Iris pigment epithelial cell (primary cell): ENCODE measurements around the gene MBD5.

Source experiments
- DNase-seq: peaks from one replicate; pipeline ENCODE4 v3.0.0-alpha.2; 2011; ENCODE audit warnings: low read depth

Gene MBD5

DNA sequence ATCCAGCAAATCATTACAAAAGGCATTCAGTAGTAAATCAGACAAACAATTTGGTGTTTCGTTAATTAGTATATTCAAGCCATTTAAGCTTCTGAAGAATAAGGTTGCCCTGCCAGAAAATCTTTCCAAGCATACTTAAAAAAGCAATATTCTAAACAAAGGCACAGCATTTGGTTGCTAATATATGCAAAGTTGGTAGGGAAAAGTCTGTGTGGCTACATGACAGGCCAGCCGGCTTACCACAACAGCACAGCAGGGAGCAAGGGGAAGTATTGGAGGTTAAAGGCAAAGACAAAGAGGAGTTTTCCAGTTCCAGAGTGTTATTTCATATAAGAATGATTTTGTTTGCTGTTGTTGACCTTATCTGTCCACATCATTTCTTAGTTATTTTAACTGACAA is 282.3 kb downstream of the MBD5 start:
- no peak for DNase-seq

DNA sequence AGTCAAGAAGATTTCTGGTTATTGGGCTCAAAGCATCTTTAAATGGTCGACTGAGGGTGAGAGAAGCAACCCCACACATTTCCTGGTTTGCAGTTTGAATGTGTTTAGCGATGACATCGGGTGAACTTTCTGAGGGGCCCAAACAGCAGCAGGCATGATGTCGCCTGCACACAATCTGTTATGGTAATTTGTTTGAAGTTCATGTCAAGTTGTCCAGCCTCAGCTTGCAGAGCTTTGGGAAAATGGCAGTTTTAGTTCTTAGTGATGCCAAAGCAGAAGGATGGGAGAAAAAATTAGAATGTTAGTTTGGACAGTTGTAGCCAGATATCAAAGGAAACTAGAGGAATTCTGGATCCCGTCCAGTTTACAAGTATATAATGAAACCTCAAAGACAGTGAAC is 284.6 kb downstream of the MBD5 start:
- no peak for DNase-seq

DNA sequence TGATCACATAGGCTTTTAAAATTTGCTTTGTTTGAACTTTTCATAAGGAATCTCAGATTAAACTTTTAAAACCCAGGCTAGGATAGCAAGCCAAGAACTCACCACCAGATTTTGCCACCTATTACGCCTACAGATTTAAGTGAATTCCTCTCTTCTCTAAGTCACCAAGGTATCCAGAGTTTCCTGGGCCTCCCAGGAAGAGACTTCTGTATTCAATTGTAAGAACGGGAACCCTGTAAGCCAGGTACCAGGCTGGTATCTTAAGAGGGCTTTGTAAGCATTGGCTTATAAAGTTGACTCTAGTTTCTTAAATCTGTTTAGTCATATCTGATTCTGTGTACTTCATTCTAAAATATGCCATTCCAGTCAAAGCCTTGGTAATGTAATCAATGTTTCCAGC is 285.1 kb downstream of the MBD5 start:
- no peak for DNase-seq

DNA sequence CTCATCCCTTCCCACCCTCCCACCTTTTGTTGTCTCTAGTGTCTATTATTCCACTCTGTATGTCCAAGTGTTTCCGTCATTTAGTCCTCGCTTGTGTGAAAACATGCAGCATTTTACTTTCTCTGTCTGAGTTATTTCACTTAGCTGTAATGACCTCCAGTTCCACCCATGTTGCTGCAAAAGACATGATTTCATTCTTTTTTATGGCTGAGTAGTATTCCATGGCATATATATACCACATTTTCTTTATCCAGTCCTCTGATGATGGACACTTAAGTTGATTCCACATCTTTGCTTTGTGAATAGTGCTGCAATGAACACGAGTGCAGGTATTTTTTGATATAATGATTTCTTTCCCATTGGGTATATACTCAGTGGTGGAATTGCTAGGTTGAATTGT is 296.7 kb downstream of the MBD5 start:
- no peak for DNase-seq

DNA sequence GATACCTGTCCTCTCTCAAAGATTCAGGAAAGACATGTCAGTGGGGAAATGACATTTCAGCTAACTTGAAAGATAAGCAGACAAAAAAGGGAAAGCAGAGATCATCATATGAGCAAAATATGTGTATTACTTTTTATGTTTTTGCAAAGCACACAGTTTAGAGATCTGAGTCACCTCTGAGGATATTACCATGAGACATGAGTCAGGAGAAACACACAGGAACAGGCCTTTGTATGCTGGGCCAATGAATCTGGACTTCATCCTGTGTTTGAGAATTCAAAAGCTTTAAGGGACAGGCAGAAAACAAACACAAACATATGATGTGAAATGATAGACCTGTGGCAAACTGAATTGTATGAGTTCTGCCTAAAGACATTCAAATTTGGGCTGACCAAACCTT is 317.6 kb downstream of the MBD5 start:
- DNase-seq = peak; percentile 83

DNA sequence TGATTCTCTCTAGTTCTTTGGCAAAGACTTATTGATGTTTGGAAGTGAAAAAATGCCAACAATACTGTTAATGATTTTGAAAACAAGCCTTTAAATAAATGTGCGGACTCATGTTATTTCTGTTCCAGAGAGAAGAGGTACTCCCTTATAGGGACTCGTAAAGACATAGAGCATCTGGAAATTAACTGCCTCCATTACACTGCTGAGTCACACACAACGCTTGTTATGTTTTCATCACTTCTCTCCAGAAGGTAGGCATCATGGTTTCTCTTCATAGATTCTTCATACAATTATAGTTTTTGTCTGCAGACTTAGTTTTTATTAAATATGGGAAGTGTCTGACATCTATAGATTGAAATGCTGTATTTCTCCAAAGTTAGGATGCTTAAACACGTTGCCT is 321.2 kb downstream of the MBD5 start:
- no peak for DNase-seq

DNA sequence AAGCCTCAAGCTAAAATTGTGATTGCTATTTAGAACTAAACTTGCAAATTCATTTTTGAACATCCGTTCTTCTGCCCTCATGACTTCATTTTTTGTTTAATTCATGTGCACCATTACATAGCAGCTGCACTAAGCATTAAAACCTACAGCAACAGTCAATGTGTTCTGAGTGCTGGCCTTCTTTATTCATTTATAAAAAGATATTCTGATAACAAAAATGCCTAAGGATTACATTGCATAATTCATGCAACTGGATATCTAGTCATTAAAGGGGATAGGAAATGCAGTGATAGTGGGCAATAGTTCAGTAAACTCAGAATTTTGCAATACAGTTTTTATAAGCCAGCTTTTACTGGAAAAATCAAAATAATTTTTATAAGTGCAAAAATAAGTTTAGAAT is 329.3 kb downstream of the MBD5 start:
- peak; percentile 52 for DNase-seq

DNA sequence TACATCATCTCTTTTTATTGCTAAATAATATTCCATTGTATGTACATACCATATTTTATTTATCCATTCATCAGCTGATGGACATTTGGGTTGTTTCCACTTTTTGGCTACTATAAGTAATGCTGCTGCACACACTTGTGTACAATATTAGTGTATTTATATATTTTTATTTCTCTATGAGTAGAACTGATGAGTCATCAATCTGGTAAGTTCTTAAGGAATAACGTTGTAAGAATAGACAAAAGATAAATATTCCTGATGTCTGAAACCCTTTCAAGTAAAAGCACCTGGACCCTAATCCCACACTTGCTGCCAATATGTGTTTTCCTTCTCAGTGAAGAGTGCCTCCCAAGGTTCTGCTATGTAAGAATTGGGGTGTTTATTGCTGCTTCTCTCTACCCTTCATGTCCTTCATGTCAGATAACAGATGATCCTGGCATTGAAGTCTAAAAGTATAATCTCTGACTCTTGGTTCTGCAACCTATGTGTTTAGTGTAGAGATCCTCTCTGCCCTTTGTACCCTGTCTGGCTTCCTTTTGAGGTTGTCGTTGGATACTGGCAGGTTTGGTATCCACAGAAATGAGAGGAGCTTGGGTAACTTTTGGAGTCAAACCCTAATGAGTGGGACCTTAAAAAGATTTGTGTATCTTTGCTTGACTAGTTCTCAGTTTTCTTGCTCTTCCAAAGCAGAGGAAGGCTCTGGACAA is 330.7 kb downstream of the MBD5 start:
- DNase-seq = no peak

DNA sequence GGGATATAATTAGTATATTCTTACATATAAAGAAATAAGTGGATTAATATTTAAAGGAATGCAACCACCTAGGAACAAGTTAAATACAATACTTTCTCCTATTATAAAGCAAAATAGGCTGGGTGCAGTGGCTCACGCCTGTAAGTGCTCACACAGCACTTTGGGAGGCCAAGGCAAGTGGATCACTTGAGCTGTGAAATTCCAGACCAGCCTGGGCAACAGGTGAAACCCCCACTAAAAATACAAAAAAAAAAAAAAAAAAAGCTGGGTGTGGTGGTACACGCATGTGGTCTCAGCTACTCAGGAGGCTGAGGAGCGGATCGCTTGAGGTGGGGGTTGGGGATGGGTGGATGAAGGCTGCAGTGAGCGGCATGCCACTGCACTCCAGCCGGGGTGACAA is 337.5 kb downstream of the MBD5 start:
- DNase-seq = no peak

DNA sequence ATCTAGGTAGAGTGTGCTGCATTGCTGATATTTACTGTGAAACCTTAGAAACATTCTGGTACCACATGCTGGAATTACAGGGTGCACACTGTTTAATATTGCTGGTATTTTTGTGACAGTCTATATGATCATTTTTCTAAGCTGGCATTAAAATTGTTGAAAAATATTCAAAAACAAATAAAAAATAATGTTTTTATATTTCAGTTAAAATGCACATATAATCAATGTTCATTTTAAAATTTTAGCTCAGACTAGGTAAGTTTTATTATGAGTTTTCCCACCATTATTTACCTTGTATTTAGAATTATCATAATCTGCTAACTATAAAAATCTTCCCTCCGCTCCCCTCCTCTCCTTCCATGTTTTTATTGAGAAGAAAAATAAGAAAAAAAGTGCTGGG is 339.8 kb downstream of the MBD5 start:
- DNase-seq = no peak

DNA sequence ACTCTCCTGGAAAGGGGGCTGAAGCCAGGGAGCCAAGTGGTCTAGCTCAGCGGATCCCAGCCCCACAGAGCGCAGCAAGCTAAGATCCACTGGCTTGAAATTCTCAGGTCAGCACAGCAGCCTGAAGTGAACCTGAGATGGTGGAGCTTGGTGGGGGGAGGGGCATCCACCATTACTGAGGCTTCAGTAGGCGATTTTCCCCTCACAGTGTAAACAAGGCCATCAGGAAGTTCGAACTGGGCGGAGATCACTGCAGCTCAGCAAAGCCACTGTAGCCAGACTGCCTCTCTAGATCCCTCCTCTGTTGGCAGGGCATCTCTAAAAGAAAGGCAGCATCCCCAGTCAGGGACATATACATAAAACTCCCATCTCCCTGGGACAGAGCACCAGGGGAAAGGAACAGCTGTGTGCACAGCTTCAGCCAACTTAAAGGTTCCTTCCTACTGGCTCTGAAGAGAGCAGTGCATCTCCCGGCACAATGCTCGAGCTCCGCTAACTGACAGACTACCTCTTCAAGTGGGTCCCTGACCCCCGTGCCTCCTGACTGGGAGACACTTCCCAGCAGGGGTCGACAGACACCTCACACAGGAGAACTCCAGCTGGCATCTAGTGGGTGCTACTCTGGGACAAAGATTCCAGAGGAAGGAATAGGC is 341.4 kb downstream of the MBD5 start:
- no peak for DNase-seq

DNA sequence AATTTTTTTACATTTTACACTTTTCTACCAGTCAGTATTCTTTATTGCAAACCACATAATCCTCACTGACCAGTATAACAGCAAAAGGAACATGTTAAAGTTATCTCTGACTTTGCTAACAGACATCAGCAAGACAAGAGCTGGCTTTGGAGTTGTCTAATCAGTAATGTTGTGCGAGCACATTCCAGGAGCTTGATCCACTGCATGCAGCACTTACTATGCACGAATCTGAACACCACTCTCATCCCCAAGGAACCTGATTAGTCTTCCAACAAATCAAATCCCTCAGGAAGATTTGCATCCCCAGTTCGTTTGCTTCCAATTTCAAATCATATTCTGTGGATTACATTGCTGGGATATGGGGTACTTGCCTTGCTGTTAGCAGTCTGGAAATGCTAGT is 354.3 kb downstream of the MBD5 start:
- DNase-seq = no peak

DNA sequence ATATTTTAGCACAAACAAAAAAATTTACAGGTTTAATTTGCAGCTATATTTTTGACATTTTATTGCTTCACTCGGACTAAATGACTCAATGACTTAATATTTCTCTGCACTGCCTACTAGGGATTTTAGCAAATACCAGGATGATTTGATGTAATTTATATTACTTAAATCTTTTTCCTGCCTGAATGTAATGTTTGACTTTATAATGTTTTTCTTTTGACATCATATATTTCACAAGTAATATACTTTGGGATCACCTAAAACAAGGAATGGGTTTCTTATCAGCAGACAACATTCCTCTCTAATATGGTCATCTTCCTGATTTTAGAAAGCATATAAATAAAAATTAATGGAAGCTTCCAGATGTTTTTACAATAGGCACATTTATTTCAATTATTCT is 370.4 kb downstream of the MBD5 start:
- DNase-seq = peak; percentile 74

DNA sequence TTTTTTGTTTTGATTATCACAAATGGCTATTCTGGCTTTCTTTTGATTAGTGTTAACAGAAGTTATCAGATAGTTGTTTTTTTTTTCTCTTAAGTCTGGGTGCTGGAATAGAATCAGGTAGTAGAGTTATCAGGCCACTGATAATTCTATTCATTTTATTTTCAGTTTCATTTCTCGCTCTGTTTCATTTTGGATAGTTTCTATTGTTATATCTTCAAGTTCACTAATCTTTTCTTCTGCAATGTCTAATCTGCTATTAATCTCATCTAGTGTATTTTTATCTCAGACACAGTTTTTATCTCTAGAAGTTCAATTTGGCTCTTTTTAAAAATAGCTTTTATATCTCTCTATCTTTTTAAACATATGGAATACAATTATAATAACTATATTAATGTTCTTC is 381.9 kb downstream of the MBD5 start:
- no peak for DNase-seq

DNA sequence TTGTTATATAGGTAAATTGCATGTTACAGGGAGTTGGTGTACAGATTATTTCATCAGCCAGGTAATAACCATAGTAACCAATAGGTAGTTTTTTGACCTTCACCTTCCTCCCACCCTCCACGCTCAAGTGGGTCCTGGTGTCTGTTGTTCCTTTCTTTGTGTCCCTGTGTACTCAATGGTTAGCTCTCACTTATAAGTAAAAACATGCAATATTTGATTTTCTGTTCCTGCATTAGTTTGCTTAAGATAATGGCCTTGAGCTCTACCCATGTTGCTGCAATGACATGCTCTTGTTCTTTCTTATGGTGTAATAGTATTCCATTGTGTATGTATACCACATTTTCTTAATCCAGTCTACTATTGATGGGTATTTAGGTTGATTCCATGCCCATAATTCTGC is 390.0 kb downstream of the MBD5 start:
- no peak for DNase-seq

DNA sequence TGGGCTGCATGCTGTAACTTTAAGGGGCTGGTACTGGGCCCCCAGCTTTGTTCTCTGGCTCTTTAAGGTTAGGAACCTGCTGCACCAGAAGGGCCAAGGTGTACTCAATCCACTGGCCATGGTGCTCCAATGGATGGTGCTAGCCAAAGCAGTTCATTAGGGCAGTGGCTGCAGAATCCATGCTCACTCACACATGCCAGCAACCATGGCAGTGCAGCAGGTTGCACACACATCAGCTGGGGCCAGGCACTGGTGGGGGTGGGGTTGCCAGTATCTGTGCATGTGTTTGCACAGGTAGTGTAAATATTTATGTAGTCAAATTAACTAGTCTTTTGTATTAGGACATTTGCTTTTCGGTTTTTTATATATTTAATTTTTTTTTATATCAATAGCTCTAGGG is 395.4 kb downstream of the MBD5 start:
- no peak for DNase-seq

DNA sequence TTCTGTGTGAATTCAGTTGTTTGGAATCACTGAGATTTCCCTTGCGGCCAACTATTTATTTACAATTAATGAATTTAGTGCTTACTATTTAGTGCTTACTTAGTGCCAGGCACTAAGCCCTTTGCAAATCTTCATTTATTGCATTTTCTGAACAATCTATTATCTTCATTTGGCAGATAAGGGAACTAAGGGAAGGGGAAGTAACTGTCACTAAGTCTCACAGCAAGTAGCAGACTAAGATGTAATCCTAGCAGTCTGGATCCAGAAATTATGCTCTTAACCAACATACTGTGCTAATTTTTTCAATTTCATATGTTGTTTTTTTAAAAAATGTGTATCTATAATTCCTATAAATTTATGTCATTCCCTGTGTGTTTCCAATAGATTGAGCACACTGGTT is 409.2 kb downstream of the MBD5 start:
- no peak for DNase-seq

DNA sequence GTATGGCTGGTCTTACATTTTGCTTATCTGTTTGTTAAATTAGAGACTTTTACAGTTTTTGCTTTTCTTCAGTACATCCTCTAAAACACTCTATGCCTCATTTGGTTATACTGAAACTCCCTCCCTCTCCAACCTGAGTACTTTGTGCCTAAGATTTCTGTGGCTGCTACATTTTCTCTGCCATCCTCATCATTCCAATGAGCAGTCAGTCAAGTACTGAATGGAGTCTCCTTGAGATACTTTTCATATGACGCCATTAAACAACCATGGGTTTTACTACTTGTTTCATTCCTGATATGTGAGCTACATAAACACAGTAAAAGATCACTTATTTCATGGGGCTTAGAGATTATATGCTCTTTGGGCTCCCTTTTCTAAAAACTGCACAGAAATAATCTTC is 427.0 kb downstream of the MBD5 start:
- DNase-seq = no peak

DNA sequence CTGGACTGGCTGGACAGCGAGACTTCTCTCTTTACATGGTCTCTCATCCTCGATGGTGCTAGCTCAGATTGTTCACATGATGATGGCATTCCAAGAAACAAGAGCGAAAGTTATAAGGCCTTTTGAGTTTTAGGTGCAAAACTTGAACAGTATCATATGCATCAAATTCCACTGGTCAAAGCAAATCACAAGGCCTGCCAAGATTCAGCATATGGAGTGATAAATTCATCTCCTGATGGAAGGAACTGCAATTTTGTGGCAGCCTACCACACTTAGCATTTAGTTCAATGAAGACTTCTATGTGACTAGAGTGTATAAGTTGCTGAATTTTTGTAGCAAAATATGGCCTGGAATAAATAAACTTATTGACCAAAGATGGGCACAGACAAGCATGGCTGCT is 429.6 kb downstream of the MBD5 start:
- DNase-seq = no peak

DNA sequence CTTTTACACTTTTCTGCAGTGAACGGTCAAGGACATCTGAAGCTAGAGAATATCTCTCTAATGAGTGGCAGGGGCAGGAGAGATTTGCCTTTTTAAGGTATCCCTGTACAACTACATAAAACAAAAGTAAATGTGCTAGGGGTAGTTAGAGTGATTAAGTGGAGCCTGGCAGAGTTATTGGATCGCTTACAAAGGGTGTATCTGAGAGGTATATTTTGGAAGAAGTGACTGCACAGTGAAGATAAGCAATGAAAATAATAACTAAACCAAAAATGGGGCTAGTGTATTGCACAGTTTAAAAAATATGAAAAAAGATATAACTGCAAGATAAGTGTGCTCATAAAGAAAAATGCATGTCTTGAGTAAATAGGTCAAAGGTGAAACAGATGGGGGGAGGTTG is 430.2 kb downstream of the MBD5 start:
- no peak for DNase-seq

DNA sequence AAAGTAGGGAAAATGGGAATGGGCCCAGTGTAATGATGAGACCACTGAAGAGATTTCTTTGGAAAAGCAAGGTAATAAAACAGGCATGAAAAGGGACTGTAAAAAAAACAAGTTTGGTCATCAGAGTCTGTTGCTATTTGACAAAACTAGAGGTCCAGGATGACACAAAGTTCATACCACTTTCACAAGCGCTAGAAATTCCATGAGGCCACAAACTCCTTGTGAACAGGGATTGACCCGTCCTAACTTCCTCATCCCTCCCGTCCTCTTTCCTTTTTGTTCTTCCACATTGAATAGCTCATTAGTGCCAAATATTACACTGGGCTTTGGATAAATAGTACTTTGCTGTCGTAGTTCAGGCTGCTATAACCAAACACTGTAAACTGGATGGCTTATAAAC is 434.9 kb downstream of the MBD5 start:
- DNase-seq = no peak

DNA sequence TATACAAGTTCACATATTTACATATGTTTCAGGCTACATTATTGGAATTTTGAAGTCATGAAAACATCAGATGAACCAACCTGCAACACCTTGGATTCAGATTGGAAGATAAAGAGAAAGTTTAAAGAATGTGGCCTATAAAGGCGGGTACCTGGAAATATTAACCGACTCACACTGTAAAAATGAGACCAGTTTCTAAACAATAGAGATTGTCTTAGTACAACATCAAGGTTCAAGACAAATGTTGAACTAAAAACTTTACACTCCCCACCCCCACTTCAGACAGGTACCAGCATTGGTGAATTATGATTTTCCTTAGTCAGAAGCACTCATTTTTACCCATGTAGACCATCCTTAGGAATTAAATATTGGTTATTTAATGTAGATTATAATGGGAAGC is 437.3 kb downstream of the MBD5 start:
- DNase-seq = no peak

DNA sequence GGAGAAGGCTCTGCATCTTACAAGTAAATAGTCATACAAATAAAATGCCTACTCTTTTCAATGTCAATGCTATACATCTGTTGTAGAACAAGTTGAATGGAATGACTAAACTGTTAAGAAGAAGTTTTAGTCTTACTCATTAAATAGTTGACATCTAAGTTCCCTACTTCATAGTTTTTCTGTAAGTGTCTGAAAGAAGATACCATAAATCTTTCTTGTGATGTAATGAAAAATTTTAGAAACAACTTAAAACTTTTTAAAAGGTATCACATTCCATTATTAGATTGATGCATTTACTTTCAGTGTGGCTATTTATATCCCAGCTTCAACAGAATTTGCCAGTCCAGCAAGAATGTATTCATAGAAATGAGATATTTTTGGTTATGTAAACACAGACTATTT is 438.5 kb downstream of the MBD5 start:
- DNase-seq = no peak

DNA sequence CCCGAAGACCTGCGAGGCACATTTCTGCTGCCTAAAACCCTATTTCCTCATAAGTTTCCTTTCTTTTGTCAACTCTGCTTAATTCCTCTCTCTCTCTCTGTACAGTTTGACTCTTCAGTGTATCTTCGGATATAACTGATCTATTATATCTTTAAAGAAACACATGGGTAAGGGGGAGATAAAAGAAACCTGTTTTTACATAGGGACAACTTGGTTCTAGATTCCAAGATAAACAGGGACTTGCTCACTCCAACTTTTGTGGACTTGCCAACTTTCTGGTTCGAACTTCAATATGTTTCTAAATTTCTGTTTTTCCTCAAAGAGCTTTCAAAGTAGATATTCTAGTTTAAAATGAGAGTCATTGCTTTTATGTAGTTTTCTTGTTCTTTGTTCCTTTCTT is 441.0 kb downstream of the MBD5 start:
- no peak for DNase-seq
